Measurements from ENCODE around the gene S100A5.
A peak's percentile ranks its signal among the peaks of the same experiment; 100 is the strongest.

Gene S100A5

GRCh38 chr1:153587314-153587713, 46.6 kb upstream of the S100A5 start:
- CTCF ChIA-PET = interaction anchor here (1.0 to 1.4 kb wide), 2 partner anchors 40 to 43 kb away, joined by 3 to 6 read pairs; partner anchors contain the start of gene S100A13
- no peak overlapping the region for H3K4me3 ChIP-seq (ENCODE audit: low read depth, low read length)
- POLR2A ChIA-PET = interaction anchor here (1.1 kb wide), 1 partner anchor 9 kb away, joined by 3 read pairs; no protein-coding TSS in a partner anchor
- H3K4me1 ChIP-seq (ENCODE audit: control insufficient read depth, insufficient read depth, low read length) = no peaks in the 10 kb centered on the region
- TF ChIP-seq SP7 (tag by site-specific recombination; IDR thresholded peaks at IDR 0.05) = no peak
- TF ChIP-seq ZNF148 (tag by site-specific recombination; IDR thresholded peaks at IDR 0.05; ENCODE audit: borderline replicate concordance) = no peak
- TF ChIP-seq ZNF76 (tag by site-specific recombination; IDR thresholded peaks at IDR 0.05; ENCODE audit: borderline replicate concordance, low read depth) = no peak
- TF ChIP-seq ZNF585B (tag by site-specific recombination; IDR thresholded peaks at IDR 0.05) = no peak
- no peak for TF ChIP-seq WT1 (tag by site-specific recombination; IDR thresholded peaks at IDR 0.05)
- TF ChIP-seq PRDM2 (tag by site-specific recombination; IDR thresholded peaks at IDR 0.05; ENCODE audit: borderline replicate concordance) = no peak
- no peak for TF ChIP-seq ZNF138 (tag by site-specific recombination; IDR thresholded peaks at IDR 0.05; ENCODE audit: borderline replicate concordance)
- 0 out of 2 replicates have a peak, but pooled peaks have one; percentile 35 for TF ChIP-seq ZNF121 (tag by site-specific recombination; IDR thresholded peaks at IDR 0.05)
- TF ChIP-seq FEZF1 (tag by site-specific recombination; IDR thresholded peaks at IDR 0.05) = no peak
- no peaks in the 10 kb centered on the region for H3K9me3 ChIP-seq (ENCODE audit: control insufficient read depth, insufficient read depth, low read depth, low read length)
- H3K27ac ChIP-seq (ENCODE audit: extremely low read depth, low read depth, low read length) = no peak overlapping the region
- no peaks in the 10 kb centered on the region for H3K36me3 ChIP-seq (ENCODE audit: control insufficient read depth in 2 of 2, insufficient read depth in 1 of 2, low read length in 2 of 2)

- CTCF ChIA-PET = interaction anchor here (0.9 to 1.4 kb wide), 3 partner anchors 9 to 76 kb away, joined by 4 to 6 read pairs (median 4); partner anchors contain the start of gene S100A13
- Histone ChIP-seq H3K9me3 (ENCODE audit: control insufficient read depth, insufficient read depth, low read depth, low read length) (no peaks in the 10 kb centered on the region), H3K4me3 (ENCODE audit: low read depth, low read length) (no peak overlapping the region), H3K4me1 (ENCODE audit: control insufficient read depth, insufficient read depth, low read length) (no peaks in the 10 kb centered on the region), H3K27ac (ENCODE audit: extremely low read depth, low read depth, low read length) (no peak overlapping the region), H3K36me3 (ENCODE audit: control insufficient read depth in 2 of 2, insufficient read depth in 1 of 2, low read length in 2 of 2) (no peaks in the 10 kb centered on the region)
- POLR2A ChIA-PET = interaction anchor here (1.1 kb wide), 1 partner anchor 10 kb away, joined by 3 read pairs; no protein-coding TSS in a partner anchor
- TF ChIP-seq ZNF266 (tag by site-specific recombination; IDR thresholded peaks at IDR 0.05; ENCODE audit: low read depth) = peak; percentile 61; the same call in 1 of the 2 replicates
- TF ChIP-seq ZBTB26 (tag by site-specific recombination; optimal IDR thresholded peaks at IDR 0.05) = no peak
- TF ChIP-seq ZNF621 (tag by site-specific recombination; IDR thresholded peaks at IDR 0.05) = no peak
- no peak for TF ChIP-seq REST (tag by site-specific recombination; IDR thresholded peaks at IDR 0.05)
These were observed 45.6 kb upstream of the S100A5 start for GRCh38 chr1:153586347-153586746.
